GM23338 (cell line): ENCODE results near the gene ATP9B.

Experiments
- CTCF ChIP-seq, 2 experiments: fragments of 200-600 bp in 1 of 2; sonication (generic) in 1 of 2; conservative IDR thresholded peaks; 2 replicates each; pipeline versions ENCODE4 v1.5.1 to v1.6.1; 2016 to 2017; ENCODE audit warnings: antibody characterized with exemption in 2 of 2, low read depth in 2 of 2, mild to moderate bottlenecking in 2 of 2, moderate library complexity in 1 of 2
- POLR2AphosphoS5 ChIP-seq: IDR thresholded peaks from 2 replicates; pipeline ENCODE4 v1.6.1; 2016; ENCODE audit warnings: antibody characterized with exemption, low read depth
- REST ChIP-seq: IDR thresholded peaks from one replicate; pipeline ENCODE4 v1.6.1; 2018; ENCODE audit warnings: antibody characterized with exemption; ENCODE audit not compliant: unreplicated experiment

GRCh38 chr18:79043288-79043687, 25.9 kb upstream of the ATP9B start:
- TF ChIP-seq CTCF (conservative IDR thresholded peaks at IDR 0.05; ENCODE audit: low read depth in 2 of 2): no peak
- no peak for TF ChIP-seq REST
- no peak for TF ChIP-seq POLR2AphosphoS5
